Heart left ventricle (tissue), 13 donors: ENCODE data around the gene ZNF500.

Source experiments
- CTCF ChIP-seq, 12 donors: fragments of 200-600 bp; sonication (generic) in 4 of 12; IDR thresholded peaks; one replicate each; pipeline versions ENCODE4 v1.5.0 to v1.8.0; 2018 to 2022; ENCODE audit warnings: antibody characterized with exemption in 12 of 12, mild to moderate bottlenecking in 5 of 12
- POLR2A ChIP-seq, 2 donors: fragments of 450-650 bp; IDR thresholded peaks; one replicate each; pipeline ENCODE4 v1.6.1; 2017; ENCODE audit warnings: antibody characterized with exemption in 2 of 2, mild to moderate bottlenecking in 2 of 2, moderate library complexity in 2 of 2
- donor health status: ischemic (EF 13 %, LVEDD 7.1; RV severe dilation, severe dysfunction).
- donor health status: DM: no; HTN: yes; CAD: no.
- donor health status: DM: no; HTN: no; CAD: no.
- donor health status: ischemic (EF 25% LVEDD 6.9; RV normal size, moderate dysfunction).
- donor health status: ischemic (EF 25% LVEDD 5.7; RV mildly dilated, moderate dysfunction).
- donor health status: ischemic (EF 35%, LVEDD 5.7; RV mildly dilated, moderate dysfunction).
- donor health status: nonischemic (EF 11% LVEDD 7.7; RV severe dilation, severe dysfunction).
- donor health status: DM: yes; HTN: yes; CAD: no.
- donor health status: PGD.
- donor health status: ischemic (EF 29% LVEDD 5.4; RV normal size, mild dysfunction).
- donor health status: nonischemic (EF 23%, LVEDD 6.1; RV moderate dilation, normal function).

- TF ChIP-seq CTCF (IDR thresholded peaks at IDR 0.05): no peak
- TF ChIP-seq POLR2A (IDR thresholded peaks at IDR 0.05): no peak
These were observed 18.1 kb downstream of the ZNF500 start for GRCh38 chr16:4748682-4749411.
